Measurements from ENCODE around the gene CELA2B. TPM values are rescaled to one million over a fixed set of nuclear protein-coding genes. Genes with fewer than 3 reads are reported as not detected.
"Not testable (repeated sequence)": the region's sequence is repeated elsewhere in the genome, so short reads cannot be mapped to it uniquely, and the experiment has no call there.

CELA2B gene
- total and polyA plus RNA-seq, 3 donors from 2014 or later: 2.7 to 3.7 (median 3.3) TPM

GRCh38 chr1:15429701-15430149 lies 46.2 kb upstream of the CELA2B start:
- 85 to 87% methylated on average over 15 to 19 of the region's 19 CpGs for WGBS, 2 donors
- Histone ChIP-seq H3K9me3 (no peaks in the 10 kb centered on the region), H3K4me1 (peaks cover 20% of the 10 kb centered on the region), H3K4me3 (no peak overlapping the region), H3K27me3 (no peaks in the 10 kb centered on the region), H3K27ac (no peak overlapping the region), H3K36me3 (ENCODE audit: low read depth, missing control alignments) (no peaks in the 10 kb centered on the region)
- no peak for DNase-seq
- TF ChIP-seq POLR2A (IDR thresholded peaks at IDR 0.05) (no peak), CTCF (IDR thresholded peaks at IDR 0.05) (no peak)
- intact Hi-C loops (cut with DNase I; ENCODE audit: low total_unique reads): loop anchor here (5.0 kb wide), 1 partner anchor 102 kb away; no protein-coding TSS in a partner anchor

GRCh38 chr1:15430787-15431570 lies 44.9 kb upstream of the CELA2B start:
- WGBS, 2 donors: 65 to 73% methylated on average over 15 to 18 of the region's 19 CpGs
- Histone ChIP-seq H3K27me3 (no peaks in the 10 kb centered on the region), H3K4me3 (no peak overlapping the region), H3K36me3 (ENCODE audit: low read depth, missing control alignments) (no peaks in the 10 kb centered on the region), H3K4me1 (peaks cover 20% of the 10 kb centered on the region), H3K9me3 (no peaks in the 10 kb centered on the region), H3K27ac (peak overlapping the region in 1 of 2 donors; percentile 11)
- peak; percentile 87 for DNase-seq
- intact Hi-C loops (cut with DNase I; ENCODE audit: low total_unique reads): no loop called here
- TF ChIP-seq CTCF (IDR thresholded peaks at IDR 0.05): peak; percentile 90 to 94 (median 91)
- no peak for TF ChIP-seq POLR2A (IDR thresholded peaks at IDR 0.05)

GRCh38 chr1:15431571-15431948 lies 44.3 kb upstream of the CELA2B start:
- no peaks in the 10 kb centered on the region for H3K27me3 ChIP-seq
- intact Hi-C loops (cut with DNase I; ENCODE audit: low total_unique reads): no loop called here
- H3K4me1 ChIP-seq: peaks cover 14% of the 10 kb centered on the region
- H3K4me3 ChIP-seq: no peak overlapping the region
- no peaks in the 10 kb centered on the region for H3K9me3 ChIP-seq
- WGBS, 2 donors: 74 to 79% methylated on average over 4 of the region's 4 CpGs
- DNase-seq: no peak
- TF ChIP-seq CTCF (IDR thresholded peaks at IDR 0.05) (no peak), POLR2A (IDR thresholded peaks at IDR 0.05) (no peak)
- no peaks in the 10 kb centered on the region for H3K36me3 ChIP-seq (ENCODE audit: low read depth, missing control alignments)
- no peak overlapping the region for H3K27ac ChIP-seq

DNA sequence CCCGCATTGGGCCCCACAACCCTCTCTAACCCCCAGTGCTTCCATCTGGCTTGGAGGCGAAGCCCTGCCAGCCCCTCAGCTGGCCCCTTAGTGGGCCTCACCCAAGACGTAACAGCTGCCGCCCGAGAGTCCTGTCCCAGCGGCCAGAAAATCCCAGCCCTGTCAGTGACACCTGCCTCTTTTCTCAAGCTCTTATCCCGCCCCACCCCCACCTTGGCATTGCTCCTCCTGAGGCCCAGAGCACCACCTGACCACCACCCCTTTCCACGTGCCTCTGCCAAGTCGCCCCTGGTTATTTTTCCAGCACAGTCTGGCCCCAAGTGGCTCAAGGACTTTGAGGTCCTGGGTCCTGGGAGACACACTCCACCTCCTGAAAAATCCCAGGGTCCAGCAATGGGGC lies 43.6 kb upstream of the CELA2B start:
- 70 to 77% methylated on average over 9 of the region's 9 CpGs for WGBS, 2 donors
- TF ChIP-seq CTCF (IDR thresholded peaks at IDR 0.05) (no peak), POLR2A (IDR thresholded peaks at IDR 0.05) (no peak)
- peaks cover 6% of the 10 kb centered on the region for H3K4me1 ChIP-seq
- H3K4me3 ChIP-seq: no peak overlapping the region
- intact Hi-C loops (cut with DNase I; ENCODE audit: low total_unique reads): no loop called here
- DNase-seq: no peak
- no peaks in the 10 kb centered on the region for H3K27me3 ChIP-seq
- H3K36me3 ChIP-seq (ENCODE audit: low read depth, missing control alignments): no peaks in the 10 kb centered on the region
- no peaks in the 10 kb centered on the region for H3K9me3 ChIP-seq
- peak overlapping the region in 1 of 2 donors; percentile 24 for H3K27ac ChIP-seq

GRCh38 chr1:15433471-15433870 lies 42.4 kb upstream of the CELA2B start:
- H3K27me3 ChIP-seq: no peaks in the 10 kb centered on the region
- WGBS, 2 donors: 83 to 93% methylated on average over 6 to 9 of the region's 9 CpGs
- no peaks in the 10 kb centered on the region for H3K4me1 ChIP-seq
- intact Hi-C loops (cut with DNase I; ENCODE audit: low total_unique reads): no loop called here
- H3K27ac ChIP-seq: no peak overlapping the region
- no peaks in the 10 kb centered on the region for H3K36me3 ChIP-seq (ENCODE audit: low read depth, missing control alignments)
- DNase-seq: no peak
- no peak overlapping the region for H3K4me3 ChIP-seq
- TF ChIP-seq POLR2A (IDR thresholded peaks at IDR 0.05) (no peak), CTCF (IDR thresholded peaks at IDR 0.05) (no peak)
- H3K9me3 ChIP-seq: no peaks in the 10 kb centered on the region

- H3K4me3 ChIP-seq; H3K4me1 ChIP-seq; H3K9me3 ChIP-seq; H3K27me3 ChIP-seq; H3K27ac ChIP-seq; DNase-seq; H3K36me3 ChIP-seq (ENCODE audit: low read depth, missing control alignments); intact Hi-C loops (cut with DNase I; ENCODE audit: low total_unique reads): not testable (repeated sequence)
- 79 to 81% methylated on average over 7 to 8 of the region's 8 CpGs for WGBS, 2 donors
These were observed 41.2 kb upstream of the CELA2B start for GRCh38 chr1:15434739-15435138.
